Stimulated activated CD4-positive, alpha-beta T cell treated with anti-CD3 and anti-CD28 coated beads, Interleukin-1b, Interleukin-23, amount 100 ng/mL, for 1 hour (primary cell): Measurements from ENCODE around the gene DIP2C.
"Not testable (repeated sequence)": the region's sequence is repeated elsewhere in the genome, so short reads cannot be mapped to it uniquely, and the experiment has no call there.

Experiments
- DNase-seq, 2 donors: peaks; one replicate each; pipeline ENCODE4 v3.0.0-alpha.2; 2020; ENCODE audit warnings: low read depth in 2 of 2

The DIP2C gene

GRCh38 chr10:277963-278362 is 411.5 kb downstream of the DIP2C start:
- DNase-seq: no peak

- DNase-seq: no peak
Observed at GRCh38 chr10:275680-276079, 413.8 kb downstream of the DIP2C start.

GRCh38 chr10:274866-275265 is 414.6 kb downstream of the DIP2C start:
- no peak for DNase-seq

GRCh38 chr10:273088-273487 is 416.4 kb downstream of the DIP2C start:
- DNase-seq: no peak

GRCh38 chr10:271722-272121 is 417.7 kb downstream of the DIP2C start:
- no peak for DNase-seq

GRCh38 chr10:271201-271600 is 418.3 kb downstream of the DIP2C start:
- DNase-seq: no peak

- DNase-seq: no peak
Observed at GRCh38 chr10:269440-270074, 419.9 kb downstream of the DIP2C start.

- no peak for DNase-seq
Observed at GRCh38 chr10:267705-268104, 421.8 kb downstream of the DIP2C start.

- DNase-seq: no peak
Observed at GRCh38 chr10:266974-267425, 422.5 kb downstream of the DIP2C start.

- DNase-seq: not testable (repeated sequence)
Observed at GRCh38 chr10:265816-266588, 423.5 kb downstream of the DIP2C start.

GRCh38 chr10:265074-265440 is 424.4 kb downstream of the DIP2C start:
- DNase-seq: not testable (repeated sequence)

- DNase-seq: not testable (repeated sequence)
Observed at GRCh38 chr10:264160-265073, 425.1 kb downstream of the DIP2C start.

GRCh38 chr10:260819-261429 is 428.5 kb downstream of the DIP2C start:
- no peak for DNase-seq

GRCh38 chr10:251982-252582 is 437.4 kb downstream of the DIP2C start:
- DNase-seq: no peak

- no peak for DNase-seq
Observed at GRCh38 chr10:248307-248706, 441.2 kb downstream of the DIP2C start.

GRCh38 chr10:247480-247879 is 442.0 kb downstream of the DIP2C start:
- DNase-seq: no peak

- DNase-seq: no peak
Observed at GRCh38 chr10:246431-246830, 443.0 kb downstream of the DIP2C start.

- no peak for DNase-seq
Observed at GRCh38 chr10:244227-244626, 445.2 kb downstream of the DIP2C start.

GRCh38 chr10:241966-242643 is 447.4 kb downstream of the DIP2C start:
- no peak for DNase-seq

- no peak for DNase-seq
Observed at GRCh38 chr10:241451-241850, 448.0 kb downstream of the DIP2C start.

- DNase-seq: no peak
Observed at GRCh38 chr10:239109-239508, 450.4 kb downstream of the DIP2C start.
